Fibroblast of lung (primary cell): Measurements from ENCODE around the gene KIF26B.

Experiments
- EZH2 ChIP-seq: IDR thresholded peaks from 2 replicates; pipeline ENCODE4 v1.5.1; 2012; ENCODE audit warnings: low read length, control low read depth, mild to moderate bottlenecking; ENCODE audit errors: missing control alignments
- TF ChIP-seq, protein P1 (sequence below), 2 donors: IDR thresholded peaks in 1 of 2; conservative IDR thresholded peaks in 1 of 2; 1 replicate in 1 of 2; 2 replicates in 1 of 2; pipeline ENCODE4 v1.5.1; 2011 to 2012; ENCODE audit warnings: low read length in 2 of 2, control low read depth in 1 of 2, inconsistent platforms in 1 of 2, low read depth in 1 of 2, mild to moderate bottlenecking in 1 of 2

DNA sequence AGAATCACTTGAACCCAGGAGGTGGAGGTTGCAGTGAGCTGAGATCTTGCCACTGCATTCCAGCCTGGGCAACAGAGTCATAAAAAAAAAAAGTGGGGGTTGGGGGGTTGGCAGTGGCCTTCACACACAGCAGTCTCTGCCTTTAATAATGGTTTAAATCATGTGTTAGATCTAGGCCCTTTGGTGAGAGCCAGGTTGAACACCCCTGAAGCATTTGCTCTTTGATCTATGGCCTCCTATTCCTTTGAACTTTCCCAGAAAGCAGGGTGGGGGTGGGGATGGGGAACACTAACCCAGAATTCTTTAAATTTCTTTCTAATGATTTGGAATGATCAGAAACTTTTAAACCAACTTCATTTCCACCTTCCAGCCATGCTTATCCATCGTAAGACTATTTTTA lies 313.0 kb downstream of the KIF26B start:
- TF ChIP-seq, protein P1, sequence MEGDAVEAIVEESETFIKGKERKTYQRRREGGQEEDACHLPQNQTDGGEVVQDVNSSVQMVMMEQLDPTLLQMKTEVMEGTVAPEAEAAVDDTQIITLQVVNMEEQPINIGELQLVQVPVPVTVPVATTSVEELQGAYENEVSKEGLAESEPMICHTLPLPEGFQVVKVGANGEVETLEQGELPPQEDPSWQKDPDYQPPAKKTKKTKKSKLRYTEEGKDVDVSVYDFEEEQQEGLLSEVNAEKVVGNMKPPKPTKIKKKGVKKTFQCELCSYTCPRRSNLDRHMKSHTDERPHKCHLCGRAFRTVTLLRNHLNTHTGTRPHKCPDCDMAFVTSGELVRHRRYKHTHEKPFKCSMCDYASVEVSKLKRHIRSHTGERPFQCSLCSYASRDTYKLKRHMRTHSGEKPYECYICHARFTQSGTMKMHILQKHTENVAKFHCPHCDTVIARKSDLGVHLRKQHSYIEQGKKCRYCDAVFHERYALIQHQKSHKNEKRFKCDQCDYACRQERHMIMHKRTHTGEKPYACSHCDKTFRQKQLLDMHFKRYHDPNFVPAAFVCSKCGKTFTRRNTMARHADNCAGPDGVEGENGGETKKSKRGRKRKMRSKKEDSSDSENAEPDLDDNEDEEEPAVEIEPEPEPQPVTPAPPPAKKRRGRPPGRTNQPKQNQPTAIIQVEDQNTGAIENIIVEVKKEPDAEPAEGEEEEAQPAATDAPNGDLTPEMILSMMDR (conservative IDR thresholded peaks at IDR 0.05 in 1 of 2, IDR thresholded peaks at IDR 0.05 in 1 of 2; ENCODE audit: low read depth in 1 of 2, low read length in 2 of 2): no peak
- no peak for TF ChIP-seq EZH2
